Measurements from ENCODE around the gene EPG5.
A peak's percentile ranks its signal among the peaks of the same experiment; 100 is the strongest.

EPG5 gene

GRCh38 chr18:45926085-45926484 is 41.0 kb downstream of the EPG5 start:
- no peak for DNase-seq (ENCODE audit: low read depth in 2 of 2, low spot score in 1 of 2)

DNA sequence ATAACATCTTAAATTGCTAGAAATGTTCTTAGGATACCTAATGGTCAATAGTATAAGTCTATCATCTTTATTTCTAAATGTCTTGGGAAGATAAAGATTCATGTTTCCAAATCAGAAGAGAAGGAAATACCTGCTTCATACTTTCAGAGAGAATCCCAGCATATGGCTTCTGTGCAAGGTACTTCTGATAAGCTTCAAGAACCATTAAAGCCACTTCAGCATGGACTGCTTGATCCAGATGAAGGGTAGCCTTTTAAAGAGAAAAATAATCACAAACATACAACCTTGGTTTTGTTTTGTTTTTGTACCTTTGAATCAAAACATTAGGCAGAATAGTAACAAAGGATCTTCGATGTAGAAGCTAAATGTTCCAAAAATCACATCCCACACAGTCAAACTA is 44.0 kb downstream of the EPG5 start:
- no peak for DNase-seq (ENCODE audit: low read depth in 2 of 2, low spot score in 1 of 2)

DNA sequence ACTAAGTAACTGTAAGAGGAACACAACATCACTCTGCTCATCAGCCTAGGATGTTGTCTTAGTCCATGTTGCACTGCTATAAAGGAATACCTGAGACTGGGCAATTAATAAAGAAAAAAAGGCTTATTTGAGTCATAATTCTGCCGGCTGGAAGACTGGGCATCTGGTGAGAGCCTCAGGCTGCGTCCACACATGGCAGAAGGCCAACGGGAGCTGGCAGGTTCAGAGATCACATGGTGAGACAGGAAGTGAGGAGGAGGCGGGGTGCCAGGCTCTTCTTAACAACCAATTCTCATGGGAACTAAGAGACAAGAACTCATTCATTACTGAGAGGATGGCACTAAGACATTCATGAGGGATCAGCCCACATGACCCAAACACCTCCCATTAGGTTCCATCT is 46.8 kb downstream of the EPG5 start:
- no peak for DNase-seq (ENCODE audit: low read depth in 2 of 2, low spot score in 1 of 2)

- no peak for DNase-seq (ENCODE audit: low read depth in 2 of 2, low spot score in 1 of 2)
These were observed 50.8 kb downstream of the EPG5 start for GRCh38 chr18:45916302-45916701.

DNA sequence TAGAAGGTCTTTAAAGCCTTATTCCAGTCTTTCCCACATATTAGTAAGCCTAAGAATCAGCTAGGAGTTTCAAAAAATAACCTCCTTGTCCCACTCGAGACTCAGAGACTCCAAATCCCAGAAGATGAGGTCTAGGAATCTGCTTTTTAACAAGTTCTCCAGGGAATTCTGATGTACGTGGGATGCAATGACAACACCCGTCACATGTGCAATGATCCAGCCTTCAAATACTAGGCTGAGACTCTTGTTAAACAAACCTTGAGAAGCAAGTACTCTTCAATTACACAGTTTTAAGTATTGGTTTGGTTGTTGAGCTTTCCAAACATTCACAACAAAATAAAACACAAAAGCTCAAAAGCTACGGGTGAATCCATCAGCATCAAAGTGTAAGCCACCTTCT is 53.9 kb downstream of the EPG5 start:
- DNase-seq (ENCODE audit: low read depth in 2 of 2, low spot score in 1 of 2) = no peak

- peak; percentile 3 to 42 for DNase-seq (ENCODE audit: low read depth in 2 of 2, low spot score in 1 of 2)
These were observed 56.6 kb downstream of the EPG5 start for GRCh38 chr18:45910405-45911023.

DNA sequence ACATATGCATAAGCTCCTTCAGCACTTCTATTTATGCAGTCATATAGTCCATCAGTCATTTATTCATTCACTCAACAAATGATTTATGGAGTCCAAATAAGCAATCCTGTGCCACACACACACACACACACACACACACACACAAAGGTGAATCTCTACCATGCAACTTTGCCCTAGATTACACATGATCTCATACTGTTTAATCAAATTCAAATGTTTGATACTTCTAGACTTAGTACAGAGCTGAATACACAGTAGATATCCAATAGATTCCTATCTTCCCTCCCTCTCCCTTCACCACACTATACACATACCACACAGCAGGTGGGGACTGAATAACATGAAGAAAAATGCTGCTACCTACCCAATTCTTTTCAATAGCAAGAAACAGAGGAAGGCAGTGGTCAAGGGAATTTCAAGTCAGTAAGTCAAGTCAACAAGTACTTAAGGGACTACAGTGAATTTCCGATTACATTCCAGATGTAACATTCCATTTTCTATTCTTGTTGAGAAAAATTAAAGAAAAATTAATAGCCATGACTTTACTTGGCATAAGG is 65.4 kb downstream of the EPG5 start:
- no peak for DNase-seq (ENCODE audit: low read depth in 2 of 2, low spot score in 1 of 2)

- no peak for DNase-seq (ENCODE audit: low read depth in 2 of 2, low spot score in 1 of 2)
These were observed 66.5 kb downstream of the EPG5 start for GRCh38 chr18:45900623-45901022.

DNA sequence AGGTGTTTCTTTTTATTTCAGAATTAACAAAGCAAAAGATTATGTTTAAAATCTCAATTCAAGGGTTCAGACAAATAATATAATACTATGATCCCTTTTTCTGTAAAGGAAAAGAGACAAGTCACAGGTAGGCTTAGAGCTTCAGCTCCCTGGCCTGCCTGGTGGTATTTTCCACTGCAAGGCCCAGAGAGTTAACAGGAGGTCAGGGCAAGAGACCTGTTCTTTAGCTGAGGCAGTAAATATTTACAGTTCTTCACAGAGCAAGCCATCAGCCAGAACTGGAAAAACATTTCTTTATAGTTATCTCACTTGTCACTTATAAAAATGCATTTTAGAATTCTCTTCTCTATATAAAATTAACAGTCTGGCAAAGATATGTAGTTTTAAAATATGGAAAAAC is 70.1 kb downstream of the EPG5 start:
- DNase-seq (ENCODE audit: low read depth in 2 of 2, low spot score in 1 of 2) = no peak

GRCh38 chr18:45896452-45896851 is 70.7 kb downstream of the EPG5 start:
- no peak for DNase-seq (ENCODE audit: low read depth in 2 of 2, low spot score in 1 of 2)

DNA sequence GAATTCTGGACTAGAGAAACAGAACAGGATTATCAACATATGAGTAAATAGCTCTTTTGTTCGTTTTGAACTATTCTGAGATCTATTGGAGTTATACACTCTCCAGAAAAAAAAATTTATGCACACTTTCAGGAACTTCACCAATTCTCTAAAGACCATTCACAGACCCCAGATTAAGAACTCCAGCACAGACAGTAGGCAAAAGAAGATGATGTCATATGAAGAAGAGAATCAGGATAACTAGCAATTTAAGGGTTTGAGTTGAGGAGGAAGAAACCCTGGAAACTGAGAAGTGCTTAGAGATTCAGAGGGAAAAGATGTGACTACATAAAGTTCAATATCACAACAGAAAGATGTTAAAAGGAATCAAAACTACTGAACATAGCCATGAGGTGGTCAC is 71.8 kb downstream of the EPG5 start:
- no peak for DNase-seq (ENCODE audit: low read depth in 2 of 2, low spot score in 1 of 2)

DNA sequence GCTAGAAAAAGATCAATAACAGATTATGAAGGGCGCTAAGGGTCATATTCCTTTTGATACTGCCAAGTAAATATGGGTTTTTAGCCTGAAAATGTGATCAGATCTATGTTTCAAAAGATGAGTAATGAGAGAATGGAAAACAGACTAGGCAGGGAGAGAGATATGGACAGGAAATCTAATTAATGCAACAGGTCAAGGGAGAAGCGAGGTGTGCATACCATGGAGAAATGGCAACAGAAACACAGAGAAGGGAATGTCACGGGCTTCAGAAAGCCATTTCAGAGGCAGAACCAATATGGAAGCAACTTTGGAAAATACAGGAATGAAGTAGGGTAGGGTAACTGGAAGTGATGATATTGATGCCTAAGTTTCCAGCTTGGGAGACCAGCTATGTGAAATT is 72.3 kb downstream of the EPG5 start:
- DNase-seq (ENCODE audit: low read depth in 2 of 2, low spot score in 1 of 2) = no peak

GRCh38 chr18:45891806-45892205 is 75.3 kb downstream of the EPG5 start:
- DNase-seq (ENCODE audit: low read depth in 2 of 2, low spot score in 1 of 2) = no peak

- DNase-seq (ENCODE audit: low read depth in 2 of 2, low spot score in 1 of 2) = no peak
These were observed 76.5 kb downstream of the EPG5 start for GRCh38 chr18:45890606-45891005.

DNA sequence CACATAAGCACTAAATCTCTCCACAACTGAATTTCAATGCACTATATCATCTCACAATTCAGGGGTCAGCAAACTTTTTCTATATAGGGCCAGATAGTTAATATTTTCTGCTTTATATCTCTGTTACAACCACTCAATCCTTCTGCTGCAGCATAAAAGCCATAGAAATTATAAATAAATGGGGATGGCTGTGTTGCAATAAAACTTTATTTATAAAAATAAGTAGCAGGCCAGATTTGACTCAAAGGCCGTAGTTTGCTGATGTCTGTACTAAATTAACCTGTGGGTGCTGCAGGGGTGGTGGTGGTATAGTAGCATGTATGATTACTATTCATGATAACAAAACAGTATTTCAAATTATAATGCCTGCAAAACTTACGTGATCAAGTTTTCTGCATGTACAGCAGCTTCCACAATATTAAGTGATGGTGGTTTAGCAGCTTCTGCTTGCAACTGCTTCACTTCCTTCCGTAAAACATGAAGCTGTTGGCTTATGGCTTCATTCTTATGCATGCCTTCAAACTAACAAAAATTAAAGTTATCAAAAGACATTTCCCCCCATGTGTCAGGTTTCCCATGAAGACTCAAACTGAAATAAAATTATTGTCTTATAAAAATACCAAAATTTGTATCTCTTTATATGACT is 77.6 kb downstream of the EPG5 start:
- DNase-seq (ENCODE audit: low read depth in 2 of 2, low spot score in 1 of 2) = no peak

- DNase-seq (ENCODE audit: low read depth in 2 of 2, low spot score in 1 of 2) = no peak
These were observed 79.5 kb downstream of the EPG5 start for GRCh38 chr18:45887585-45887984.

DNA sequence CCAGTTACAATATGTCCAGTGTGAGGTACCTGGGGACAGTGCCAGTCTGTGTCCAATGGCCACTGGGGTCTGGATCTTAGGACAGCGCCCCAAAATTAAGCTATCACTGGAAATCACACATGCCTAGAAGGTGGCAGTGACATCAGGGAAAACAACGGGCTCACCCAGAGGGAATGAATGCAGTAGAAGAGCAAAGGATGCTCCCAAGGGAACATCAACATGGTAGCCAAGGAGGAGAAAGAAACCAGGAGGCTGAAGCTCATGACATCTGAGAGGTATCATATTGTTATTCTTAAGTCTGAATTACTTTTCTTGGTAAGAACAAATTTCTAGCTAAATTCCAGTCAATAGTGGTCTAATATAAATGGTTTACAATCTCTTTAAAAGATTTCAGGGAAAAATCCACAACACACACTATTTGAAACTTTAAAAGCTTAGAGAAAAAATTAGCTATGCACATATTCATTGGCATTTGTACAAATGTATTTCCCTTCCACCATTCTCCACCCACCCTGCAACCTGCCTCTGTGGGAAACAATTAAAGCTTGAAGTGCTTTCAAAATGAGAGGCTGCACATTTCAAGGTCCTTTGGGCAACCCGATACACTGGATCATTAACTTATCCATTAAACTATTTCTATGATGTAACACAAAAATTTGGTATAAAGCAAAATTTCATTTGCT is 86.1 kb downstream of the EPG5 start:
- no peak for DNase-seq (ENCODE audit: low read depth in 2 of 2, low spot score in 1 of 2)

- peak; percentile 37 to 51 for DNase-seq (ENCODE audit: low read depth in 2 of 2, low spot score in 1 of 2)
These were observed 87.2 kb downstream of the EPG5 start for GRCh38 chr18:45879681-45880655.

DNA sequence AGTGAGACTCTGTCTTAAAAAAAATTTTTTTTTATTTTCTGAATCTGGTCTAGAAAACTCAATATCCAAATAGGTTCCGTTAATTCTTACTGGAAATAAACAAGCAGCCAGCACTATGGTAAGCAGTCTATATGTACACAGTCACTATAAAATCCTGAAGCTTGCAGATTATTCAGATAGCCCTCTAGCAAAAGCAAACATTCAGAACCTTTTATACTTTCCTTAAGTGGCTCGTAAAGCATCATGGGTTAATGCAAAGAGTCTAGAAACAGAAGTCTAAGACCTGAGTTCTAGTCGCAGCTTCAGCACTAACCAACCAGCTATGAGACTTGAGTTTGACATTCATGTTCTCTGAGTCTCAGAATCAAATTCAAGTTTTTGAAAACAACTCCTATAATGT is 89.7 kb downstream of the EPG5 start:
- DNase-seq (ENCODE audit: low read depth in 2 of 2, low spot score in 1 of 2) = no peak

GRCh38 chr18:45876161-45876560 is 91.0 kb downstream of the EPG5 start:
- DNase-seq (ENCODE audit: low read depth in 2 of 2, low spot score in 1 of 2) = no peak

DNA sequence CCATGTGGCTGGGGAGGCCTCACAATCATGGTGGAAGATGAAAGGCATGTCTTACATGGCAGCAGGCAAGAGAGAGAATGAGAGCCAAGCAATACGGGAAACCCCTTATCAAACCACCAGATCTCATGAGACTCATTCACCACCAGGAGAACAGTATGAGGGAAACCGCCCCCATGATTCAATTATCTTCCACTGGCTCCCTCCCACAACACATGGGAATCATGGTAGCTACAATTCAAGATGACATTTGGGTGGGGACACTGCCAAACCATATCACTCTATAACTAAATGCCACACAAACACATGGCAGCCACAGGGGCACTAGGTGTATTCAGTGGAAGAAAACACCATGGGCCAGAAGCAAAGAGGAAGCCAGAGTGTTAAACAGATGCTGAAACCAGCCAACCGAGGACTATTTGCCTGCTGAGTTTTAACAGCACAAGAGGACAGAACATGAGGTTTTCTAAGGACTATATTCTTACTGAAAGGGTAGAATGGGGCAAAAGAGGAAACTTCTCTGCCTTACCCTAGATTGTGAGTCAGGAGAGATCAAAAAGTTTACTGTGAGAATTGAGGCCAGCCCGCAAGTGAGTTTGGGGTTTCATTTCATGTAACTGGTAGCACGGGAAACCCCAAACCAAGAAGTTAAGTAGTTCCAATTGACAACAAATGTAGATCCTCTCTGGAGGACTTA is 92.5 kb downstream of the EPG5 start:
- DNase-seq (ENCODE audit: low read depth in 2 of 2, low spot score in 1 of 2) = peak in 1 of 2 donors; percentile 16
